HCEC 1CT (cell line): ENCODE measurements around the gene RBKS.
"Not testable (repeated sequence)": the region's sequence is repeated elsewhere in the genome, so short reads cannot be mapped to it uniquely, and the experiment has no call there.

Source experiments
- DNase-seq: peaks from one replicate; pipeline ENCODE4 v3.0.0-alpha.2; 2017

RBKS gene

GRCh38 chr2:27796791-27797765, 93.1 kb downstream of the RBKS start:
- no peak for DNase-seq

GRCh38 chr2:27795868-27796277, 94.3 kb downstream of the RBKS start:
- DNase-seq: no peak

DNA sequence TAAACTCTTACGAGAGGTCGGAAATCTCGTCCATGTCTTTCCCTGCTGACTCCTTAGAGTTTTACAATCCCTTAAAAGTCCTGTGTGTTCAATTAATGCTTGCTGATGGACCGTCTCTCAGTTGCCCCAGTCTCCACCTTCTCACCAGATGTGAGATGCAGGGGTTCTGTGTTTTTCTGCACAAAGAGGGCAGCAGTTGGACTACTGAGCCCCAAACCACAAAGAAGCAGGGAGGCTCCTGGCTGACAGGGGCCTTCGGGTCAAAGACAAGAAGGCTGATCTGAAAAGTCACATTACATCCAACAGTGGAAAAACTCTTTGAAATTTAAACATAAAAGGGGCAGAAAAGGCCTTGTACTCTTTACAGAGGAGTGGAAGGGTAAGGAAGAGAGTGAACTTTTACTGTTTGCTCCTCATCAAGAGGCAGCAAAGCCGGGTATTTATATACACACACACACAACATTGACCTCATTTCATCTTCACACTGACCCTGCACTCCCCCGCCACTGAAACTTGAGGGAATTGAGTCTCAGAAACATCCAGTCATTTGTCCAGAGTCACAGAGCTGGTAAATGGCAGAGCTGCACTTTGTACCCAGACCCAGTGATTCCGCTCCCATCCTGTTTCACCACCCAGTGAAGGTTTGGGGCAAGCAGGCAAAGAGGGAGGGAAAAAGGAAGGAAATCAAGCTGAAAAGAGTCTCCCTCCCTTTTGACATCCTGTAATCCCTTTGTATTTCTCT, 94.9 kb downstream of the RBKS start:
- no peak for DNase-seq

GRCh38 chr2:27792759-27793158, 97.4 kb downstream of the RBKS start:
- peak; percentile 63 for DNase-seq

DNA sequence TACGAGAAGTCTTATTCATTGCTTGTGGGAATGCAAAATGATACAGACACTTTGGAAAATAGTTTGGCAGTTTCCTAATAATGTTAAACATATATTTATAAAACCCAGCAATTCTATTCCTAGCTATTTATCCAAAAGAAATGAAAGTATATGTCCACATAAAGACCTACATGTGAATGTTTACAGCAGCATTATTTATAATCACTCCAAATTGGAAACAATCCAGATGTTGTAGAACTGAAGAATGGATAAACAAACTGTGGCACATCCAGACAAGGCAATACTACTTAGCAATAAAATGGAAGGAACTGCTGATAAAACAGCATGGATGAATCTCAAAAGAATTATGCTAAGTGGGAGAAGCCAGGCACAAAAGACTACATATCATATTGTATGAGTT, 99.4 kb downstream of the RBKS start:
- no peak for DNase-seq

DNA sequence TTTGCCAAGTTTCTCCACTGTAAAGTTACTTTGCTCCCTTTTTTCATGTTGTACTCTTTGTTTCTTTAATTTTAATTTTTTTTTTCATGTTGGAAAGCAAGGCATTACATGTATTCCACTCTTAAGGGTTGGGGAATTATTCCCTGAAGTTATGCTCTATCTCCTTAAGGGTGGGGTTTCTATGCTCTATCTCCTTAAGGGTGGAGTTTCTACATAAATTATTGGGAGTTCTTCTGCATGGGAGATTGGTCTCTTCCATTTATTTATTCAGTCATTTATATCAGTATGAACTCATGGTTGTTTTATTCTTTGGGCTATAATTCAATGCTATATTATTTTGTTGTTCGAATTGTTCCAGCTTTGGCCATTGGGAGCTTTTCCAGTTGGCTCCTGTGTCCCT, 107.5 kb downstream of the RBKS start:
- no peak for DNase-seq

- no peak for DNase-seq
Observed at GRCh38 chr2:27781496-27781895, 108.7 kb downstream of the RBKS start.

DNA sequence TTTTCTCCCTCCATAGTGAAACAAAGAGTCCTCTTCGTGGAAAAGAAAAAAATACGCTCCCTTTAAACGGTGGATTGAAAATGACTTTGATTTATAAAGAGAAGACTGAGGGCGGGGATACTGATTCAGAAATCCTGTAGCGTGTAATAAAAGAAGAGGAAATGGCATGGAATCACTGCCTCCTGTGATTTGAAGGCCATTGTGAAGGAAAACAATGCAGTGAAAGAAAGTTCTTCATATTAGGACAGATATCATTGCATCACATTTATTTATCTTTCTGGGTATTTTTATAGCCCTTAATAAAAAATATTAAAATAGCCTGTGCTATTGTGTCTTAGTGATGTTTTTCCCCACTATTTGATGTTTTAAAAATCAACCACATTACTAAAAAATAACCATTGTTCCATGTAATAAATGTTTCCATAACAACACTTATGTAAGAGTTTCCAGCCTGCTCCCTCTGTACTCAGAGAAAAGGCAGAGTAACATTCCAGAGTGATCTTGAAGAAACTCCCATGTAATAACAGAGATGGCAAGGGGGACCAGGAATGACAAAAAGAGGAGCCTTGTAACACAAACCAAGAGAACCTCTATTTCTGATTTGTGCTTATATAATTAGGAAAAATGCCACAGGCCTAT, 110.7 kb downstream of the RBKS start:
- DNase-seq: no peak

DNA sequence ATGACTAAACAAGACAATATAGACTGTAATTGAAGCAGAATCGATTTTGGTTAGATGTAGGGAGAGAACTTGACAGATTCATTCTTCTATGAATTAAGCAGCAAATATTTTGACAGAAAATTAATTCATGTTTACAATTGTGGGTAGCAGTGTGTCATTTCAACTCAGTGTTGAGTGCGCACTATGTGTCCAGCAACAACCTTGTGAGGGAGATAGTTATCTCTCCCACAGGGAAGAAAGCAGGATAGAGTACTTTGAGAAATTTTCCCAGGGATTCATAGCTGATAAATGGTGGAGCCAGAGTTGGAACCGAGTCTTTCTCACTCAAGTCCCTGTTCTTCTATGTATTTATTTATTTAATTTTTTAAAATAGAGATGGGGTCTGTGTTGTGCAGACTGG, 113.5 kb downstream of the RBKS start:
- no peak for DNase-seq

- DNase-seq: no peak
Observed at GRCh38 chr2:27776097-27776496, 114.1 kb downstream of the RBKS start.

DNA sequence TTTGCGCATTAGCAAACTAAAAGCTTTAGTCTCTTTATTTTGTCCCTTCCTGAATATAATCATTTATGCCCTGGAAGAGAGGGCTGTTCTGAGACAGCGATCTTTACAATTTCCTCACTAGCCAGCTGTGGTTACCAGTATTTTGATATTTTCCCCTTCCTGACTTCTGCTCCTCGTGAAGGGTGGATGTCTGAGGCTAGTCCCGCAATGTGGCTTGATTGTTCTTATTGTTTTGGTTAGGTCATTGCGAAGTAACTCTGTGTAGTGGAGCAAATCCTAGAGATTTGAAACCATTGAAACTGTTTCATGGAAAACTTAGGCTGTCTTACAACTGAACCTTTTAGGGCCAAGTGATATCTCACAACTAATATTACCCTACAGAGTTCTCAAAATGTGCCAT, 116.2 kb downstream of the RBKS start:
- DNase-seq: no peak

GRCh38 chr2:27772804-27773203, 117.4 kb downstream of the RBKS start:
- DNase-seq: no peak

DNA sequence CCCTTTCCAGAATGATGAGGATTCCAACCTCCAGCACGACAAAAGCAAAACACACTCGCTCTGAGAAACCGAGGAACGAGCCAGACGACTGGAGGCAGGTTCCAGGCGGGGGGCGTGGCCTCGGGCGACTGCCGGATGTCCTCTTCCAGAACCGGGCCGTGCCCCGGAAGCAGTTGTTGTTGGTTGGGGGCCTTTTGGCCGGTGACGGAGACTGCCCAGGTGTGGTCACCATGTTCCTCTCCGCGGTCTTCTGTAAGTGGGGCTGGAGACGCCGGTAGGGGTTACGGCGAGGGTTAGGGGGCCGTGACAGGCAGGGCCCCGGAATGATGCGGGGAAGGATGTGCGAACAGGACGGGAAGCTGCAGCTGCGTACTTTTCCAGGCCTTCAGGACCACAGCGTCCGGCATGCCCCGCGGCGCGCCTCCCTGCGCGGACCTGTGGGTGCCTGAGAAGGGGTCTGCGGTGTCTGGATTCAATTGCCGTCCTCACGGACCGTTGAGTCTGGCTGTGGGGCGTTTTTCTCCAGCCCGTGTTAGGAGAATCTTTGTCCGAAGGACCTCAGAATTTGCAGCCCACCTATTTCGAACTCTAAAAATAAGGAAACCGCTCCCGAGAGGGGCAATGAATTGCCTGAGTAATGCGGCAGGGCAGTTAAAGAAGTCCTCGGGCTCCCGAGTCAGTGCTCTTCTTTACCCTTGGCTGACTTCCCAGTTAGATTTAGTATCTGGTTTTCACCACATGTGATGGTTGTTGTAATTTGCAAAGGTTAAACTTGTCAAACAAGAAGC, 118.4 kb downstream of the RBKS start, which contains the start of gene MRPL33:
TSS of gene MRPL33 (plus strand) at position 172 of the 788 bp plus-strand sequence. CDS start at position 231, 59 bp downstream.
- peak; percentile 87 for DNase-seq

GRCh38 chr2:27771202-27771547, 119.0 kb downstream of the RBKS start:
- no peak for DNase-seq

DNA sequence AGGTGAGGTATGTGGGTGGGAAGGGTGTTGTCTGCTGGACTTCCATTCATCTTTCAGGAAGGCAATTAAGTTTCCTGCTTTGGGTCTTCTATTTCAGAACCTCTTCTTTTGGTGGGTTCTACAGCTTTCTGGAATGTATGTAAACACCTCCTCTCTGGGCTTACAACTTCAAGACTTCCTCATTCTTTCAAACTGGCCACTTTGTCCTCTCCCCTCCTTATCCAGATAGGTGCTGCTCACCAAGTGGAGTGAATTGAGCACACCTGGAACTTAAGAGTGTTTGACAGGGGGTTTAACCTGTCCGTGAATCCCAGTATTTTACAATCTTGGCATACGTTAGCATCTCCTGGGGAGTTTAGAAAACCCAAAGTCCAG, 123.9 kb downstream of the RBKS start:
- no peak for DNase-seq

GRCh38 chr2:27765621-27766286, 124.4 kb downstream of the RBKS start:
- DNase-seq: no peak

GRCh38 chr2:27764526-27764925, 125.7 kb downstream of the RBKS start:
- DNase-seq: not testable (repeated sequence)

DNA sequence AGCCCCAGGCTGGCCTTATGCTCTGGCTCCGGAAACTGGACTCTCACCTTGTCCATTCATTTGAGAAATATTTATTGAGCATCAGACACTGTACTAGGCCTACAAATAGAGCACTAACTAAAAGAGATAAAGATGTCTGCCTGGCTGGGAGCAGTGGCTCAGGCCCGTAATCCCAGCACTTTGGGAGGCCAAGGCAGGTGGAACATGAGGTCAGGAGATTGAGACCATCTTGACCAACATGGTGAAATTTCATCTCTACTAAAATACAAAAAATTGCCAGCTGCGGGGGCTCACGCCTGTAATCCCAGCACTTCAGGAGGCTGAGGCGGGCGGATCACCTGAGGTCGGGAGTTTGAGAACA, 126.3 kb downstream of the RBKS start:
- no peak for DNase-seq

DNA sequence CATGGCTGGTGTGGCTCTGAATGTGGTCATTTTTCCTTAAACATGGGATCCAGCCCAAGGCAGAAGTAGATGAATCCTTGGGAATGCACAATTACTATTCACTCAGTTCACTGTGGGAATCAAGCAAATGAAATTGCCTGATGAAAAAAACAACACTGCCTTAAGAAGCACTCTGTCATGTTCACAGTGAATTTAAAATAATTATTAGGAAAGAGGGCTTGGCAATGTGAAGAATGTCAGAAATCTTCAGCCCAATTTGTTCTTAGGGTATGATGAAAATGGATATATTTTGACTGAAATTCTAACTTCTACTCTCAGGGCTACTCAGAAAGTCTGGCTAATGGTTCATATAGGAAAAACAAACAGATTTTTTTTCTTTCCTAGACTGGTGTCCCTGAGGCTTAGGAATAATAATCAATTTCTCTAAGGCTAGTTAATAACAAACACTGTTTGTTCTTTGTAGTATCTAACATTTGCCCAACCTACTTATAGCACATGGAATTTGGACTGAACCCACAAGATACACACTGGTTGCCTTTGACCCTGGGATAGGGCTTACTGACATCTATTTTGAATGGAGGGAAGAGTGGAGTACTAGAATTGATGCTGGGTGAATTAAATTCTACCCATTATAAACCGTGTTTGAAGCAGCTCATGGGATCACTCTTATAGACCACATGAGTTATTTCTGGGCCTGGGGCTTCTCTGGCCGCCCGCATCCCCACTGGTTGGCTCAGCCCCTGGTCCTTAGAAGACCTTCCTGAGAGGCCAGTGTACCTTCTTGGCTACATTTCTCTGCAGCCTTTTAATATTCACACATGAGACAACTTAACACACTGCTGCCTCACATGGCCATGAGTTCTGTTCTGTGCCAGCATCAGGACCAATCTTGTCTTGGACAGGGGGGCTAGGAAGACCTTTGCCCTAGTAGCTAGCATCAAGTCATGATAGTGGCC, 127.0 kb downstream of the RBKS start:
- no peak for DNase-seq

GRCh38 chr2:27756544-27757498, 133.4 kb downstream of the RBKS start:
- DNase-seq: no peak
